Renal cortex interstitium (tissue), 11 donors: ENCODE data around the gene ATRIP. TPM values are rescaled to one million over a fixed set of nuclear protein-coding genes. Genes with fewer than 3 reads are reported as not detected.

Experiments
- DNase-seq, 11 donors: peaks; one replicate each; pipeline ENCODE4 v3.0.0-alpha.2; 2013; ENCODE audit warnings: low read depth in 9 of 11, low spot score in 4 of 11; ENCODE audit errors: extremely low read depth in 1 of 11
- polyA plus RNA-seq, 3 donors: library from polyadenylated mRNA; unstranded; fragments of 120-200 nt; gene quantifications; one replicate each; pipeline ENCODE4 v1.2.1, GENCODE V29; 2013; ENCODE audit not compliant: insufficient read length in 3 of 3

Gene ATRIP
- polyA plus RNA-seq, 3 donors: 12.7 to 14.9 (median 13.1) TPM

- no peak for DNase-seq
Measured at GRCh38 chr3:48406443-48407431, 39.8 kb upstream of the ATRIP start.

- DNase-seq: no peak
Measured at GRCh38 chr3:48407542-48408099, 38.9 kb upstream of the ATRIP start.

- no peak for DNase-seq
Measured at GRCh38 chr3:48408823-48409281, 37.7 kb upstream of the ATRIP start.

- no peak for DNase-seq
Measured at GRCh38 chr3:48409291-48410201, 37.0 kb upstream of the ATRIP start.

GRCh38 chr3:48410205-48411040, 36.1 kb upstream of the ATRIP start:
- no peak for DNase-seq

GRCh38 chr3:48411041-48411588, 35.4 kb upstream of the ATRIP start:
- no peak for DNase-seq

GRCh38 chr3:48411606-48412374, 34.7 kb upstream of the ATRIP start:
- DNase-seq: no peak

- no peak for DNase-seq
Measured at GRCh38 chr3:48412375-48413001, 34.0 kb upstream of the ATRIP start.

- DNase-seq: no peak
Measured at GRCh38 chr3:48413086-48413485, 33.5 kb upstream of the ATRIP start.

- DNase-seq: no peak
Measured at GRCh38 chr3:48413611-48414010, 32.9 kb upstream of the ATRIP start.

GRCh38 chr3:48414376-48415250, 31.9 kb upstream of the ATRIP start:
- DNase-seq: no peak

- DNase-seq: no peak
Measured at GRCh38 chr3:48415251-48415953, 31.1 kb upstream of the ATRIP start.

GRCh38 chr3:48416091-48416505, 30.4 kb upstream of the ATRIP start:
- DNase-seq: no peak

- DNase-seq: no peak
Measured at GRCh38 chr3:48416546-48416945, 30.0 kb upstream of the ATRIP start.

- no peak for DNase-seq
Measured at GRCh38 chr3:48417529-48418108, 28.9 kb upstream of the ATRIP start.
